H9 (cell line): ENCODE results near the gene LRSAM1. TPM values are rescaled to one million over a fixed set of nuclear protein-coding genes. Genes with fewer than 3 reads are reported as not detected.

Experiments
- DNase-seq: peaks from one replicate; pipeline ENCODE4 v3.0.0-alpha.2; 2017
- H2AFZ ChIP-seq: one replicate; pipeline ENCODE4 v1.6.1; 2013; ENCODE audit warnings: mild to moderate bottlenecking, low read length, control low read depth, moderate library complexity
- H2AK5ac ChIP-seq: 2 replicates; pipeline ENCODE4 v1.6.1; 2013; ENCODE audit warnings: low read length, control low read depth, mixed read lengths; ENCODE audit not compliant: insufficient read length
- H2BK120ac ChIP-seq: one replicate; pipeline ENCODE4 v1.6.1; 2013; ENCODE audit warnings: low read depth, mild to moderate bottlenecking, low read length, control low read depth, inconsistent platforms; ENCODE audit not compliant: poor library complexity, severe bottlenecking
- H2BK12ac ChIP-seq: 2 replicates; pipeline ENCODE4 v1.6.1; 2013; ENCODE audit warnings: low read length, control low read depth, mixed read lengths, low read depth; ENCODE audit not compliant: insufficient read length
- H2BK15ac ChIP-seq: 2 replicates; pipeline ENCODE4 v1.6.1; 2013; ENCODE audit warnings: low read depth, low read length, control low read depth
- H2BK20ac ChIP-seq: one replicate; pipeline ENCODE4 v1.6.1; 2013; ENCODE audit warnings: low read depth, mild to moderate bottlenecking, low read length, control low read depth, inconsistent platforms; ENCODE audit not compliant: poor library complexity, severe bottlenecking
- H2BK5ac ChIP-seq: 2 replicates; pipeline ENCODE4 v1.6.1; 2013; ENCODE audit warnings: low read length, control low read depth, mixed read lengths; ENCODE audit not compliant: insufficient read length
- H3K14ac ChIP-seq: 2 replicates; pipeline ENCODE4 v1.6.1; 2013; ENCODE audit warnings: low read length, control low read depth; ENCODE audit not compliant: insufficient read depth
- H3K18ac ChIP-seq: 2 replicates; pipeline ENCODE4 v1.6.1; 2013; ENCODE audit warnings: low read depth, mild to moderate bottlenecking, mixed read lengths, low read length, control low read depth; ENCODE audit not compliant: insufficient read length
- H3K23ac ChIP-seq: 2 replicates; pipeline ENCODE4 v1.6.1; 2013; ENCODE audit warnings: low read length, control low read depth, mixed read lengths, low read depth; ENCODE audit not compliant: insufficient read length
- H3K23me2 ChIP-seq: 2 replicates; pipeline ENCODE4 v1.6.1; 2013; ENCODE audit warnings: low read depth, mild to moderate bottlenecking, mixed read lengths, low read length, control low read depth; ENCODE audit not compliant: insufficient read length, poor library complexity, severe bottlenecking
- H3K27ac ChIP-seq: 2 replicates; pipeline ENCODE4 v1.5.1; 2013; ENCODE audit warnings: low read length, control low read depth, mixed read lengths, low read depth; ENCODE audit not compliant: insufficient read length
- H3K27me3 ChIP-seq: 2 replicates; pipeline ENCODE4 v1.6.1; 2013; ENCODE audit warnings: low read length, control low read depth, inconsistent platforms; ENCODE audit not compliant: insufficient read depth
- H3K4ac ChIP-seq: 2 replicates; pipeline ENCODE4 v1.6.1; 2013; ENCODE audit warnings: low read depth, mild to moderate bottlenecking, control low read depth, inconsistent platforms, low read length, moderate library complexity
- H3K4me1 ChIP-seq: 2 replicates; pipeline ENCODE4 v1.6.1; 2013; ENCODE audit warnings: low read length, control low read depth, inconsistent platforms; ENCODE audit not compliant: insufficient read depth
- H3K4me2 ChIP-seq: 2 replicates; pipeline ENCODE4 v1.6.1; 2013; ENCODE audit warnings: low read length, control low read depth, mixed read lengths; ENCODE audit not compliant: insufficient read length, insufficient read depth
- H3K56ac ChIP-seq: 2 replicates; pipeline ENCODE4 v1.6.1; 2013; ENCODE audit warnings: low read depth, mild to moderate bottlenecking, mixed read lengths, low read length, control low read depth; ENCODE audit not compliant: insufficient read length
- H3K79me1 ChIP-seq: 2 replicates; pipeline ENCODE4 v1.6.1; 2013; ENCODE audit warnings: low read depth, mild to moderate bottlenecking, moderate library complexity, low read length, control low read depth, inconsistent platforms; ENCODE audit not compliant: insufficient read depth, poor library complexity, severe bottlenecking
- H3K79me2 ChIP-seq: 2 replicates; pipeline ENCODE4 v1.6.1; 2013; ENCODE audit warnings: low read length, control low read depth, inconsistent platforms; ENCODE audit not compliant: insufficient read depth
- H3K9ac ChIP-seq: 2 replicates; pipeline ENCODE4 v1.6.1; 2013; ENCODE audit warnings: low read length, control low read depth, mixed read lengths; ENCODE audit not compliant: insufficient read length; ENCODE audit errors: extremely low read depth
- H3K9me3 ChIP-seq: one replicate; pipeline ENCODE4 v1.6.1; 2013; ENCODE audit warnings: low read depth, low read length, inconsistent platforms; ENCODE audit not compliant: control insufficient read depth
- H3T11ph ChIP-seq: one replicate; pipeline ENCODE4 v1.6.1; 2013; ENCODE audit warnings: mild to moderate bottlenecking, low read length, control low read depth, inconsistent platforms
- H4K20me1 ChIP-seq: one replicate; pipeline ENCODE4 v1.6.1; 2013; ENCODE audit not compliant: control insufficient read depth, insufficient read length, insufficient read depth
- H4K5ac ChIP-seq: 2 replicates; pipeline ENCODE4 v1.6.1; 2013; ENCODE audit warnings: low read depth, mild to moderate bottlenecking, mixed read lengths, low read length, control low read depth; ENCODE audit not compliant: insufficient read length
- H4K8ac ChIP-seq: replicated peaks from 2 replicates; pipeline ENCODE4 v1.6.1; 2013; ENCODE audit warnings: low read length, control low read depth, mixed read lengths, low read depth; ENCODE audit not compliant: insufficient read length
- H4K91ac ChIP-seq: 2 replicates; pipeline ENCODE4 v1.6.1; 2013; ENCODE audit warnings: low read depth, mild to moderate bottlenecking, moderate library complexity, mixed read lengths, low read length, control low read depth; ENCODE audit not compliant: insufficient read length
- H3K27ac Mint-ChIP-seq, 3 experiments: 2 replicates in 2 of 3; 3 replicates in 1 of 3; pipeline ENCODE4 v1.8.0; 2020 to 2021; ENCODE audit warnings: mixed read lengths in 3 of 3, mild to moderate bottlenecking in 1 of 3, moderate library complexity in 1 of 3
- H3K27me3 Mint-ChIP-seq: 2 replicates; pipeline ENCODE4 v1.8.0; 2021; ENCODE audit warnings: low read depth, mild to moderate bottlenecking, moderate library complexity, mixed read lengths
- H3K36me3 Mint-ChIP-seq, 3 experiments: 2 replicates in 2 of 3; 3 replicates in 1 of 3; pipeline ENCODE4 v1.8.0; 2020 to 2021; ENCODE audit warnings: low read depth in 3 of 3, mixed read lengths in 3 of 3; ENCODE audit not compliant: insufficient read depth in 1 of 3
- H3K4me1 Mint-ChIP-seq, 2 experiments: 2 replicates each; pipeline ENCODE4 v1.8.0; 2020; ENCODE audit warnings: mixed read lengths in 2 of 2
- H3K4me3 Mint-ChIP-seq, 2 experiments: 2 replicates in 1 of 2; 3 replicates in 1 of 2; pipeline ENCODE4 v1.8.0; 2020 to 2021; ENCODE audit warnings: mild to moderate bottlenecking in 2 of 2, mixed read lengths in 2 of 2, moderate library complexity in 1 of 2
- H3K9me3 Mint-ChIP-seq, 2 experiments: 2 replicates in 1 of 2; 3 replicates in 1 of 2; pipeline ENCODE4 v1.8.0; 2020; ENCODE audit warnings: mild to moderate bottlenecking in 2 of 2, mixed read lengths in 2 of 2, moderate library complexity in 1 of 2
- CTCF ChIP-seq: fragments of 200-600 bp; sonication (generic); conservative IDR thresholded peaks from 3 replicates; pipeline ENCODE4 v1.8.0; 2021; ENCODE audit warnings: antibody characterized with exemption, mild to moderate bottlenecking
- WGBS: extraction: QIAGEN DNeasy Blood & Tissue Kit; methylation state at CpG from one replicate; pipeline ENCODE4 v1.1.7; 2013; ENCODE audit warnings: missing lambda C conversion rate, low lambda C conversion rate, mixed read lengths; ENCODE audit not compliant: insufficient read length; ENCODE audit errors: extremely low coverage; 5-methylcytosine and 5-hydroxymethylcytosine counted together
- total RNA-seq: library from RNA; stranded (reverse); gene quantifications from 2 replicates; pipeline ENCODE4 v1.2.1, GENCODE V29; 2021

Gene LRSAM1
- total RNA-seq, 1 experiment from 2014 or later = 16.2 TPM

- Histone ChIP-seq H3K4ac (no peak overlapping the region), H3K23ac (no peak overlapping the region), H2BK120ac (no peak overlapping the region), H3K9me3 (no peaks in the 10 kb centered on the region), H3K23me2 (no peaks in the 10 kb centered on the region), H3K9ac (no peak overlapping the region), H2BK20ac (no peak overlapping the region), H2BK12ac (no peak overlapping the region), H3T11ph (no peak overlapping the region), H3K4me2 (no peak overlapping the region), H4K8ac (no peak overlapping the region), H4K91ac (no peak overlapping the region), H2AFZ (no peak overlapping the region), H4K5ac (no peak overlapping the region), H3K18ac (no peak overlapping the region), H3K27ac (no peak overlapping the region), H2AK5ac (no peak overlapping the region), H3K79me2 (no peaks in the 10 kb centered on the region), H2BK15ac (no peak overlapping the region), H4K20me1 (no peaks in the 10 kb centered on the region), H3K4me1 (no peaks in the 10 kb centered on the region), H3K79me1 (no peaks in the 10 kb centered on the region), H3K27me3 (no peaks in the 10 kb centered on the region), H3K56ac (no peak overlapping the region), H2BK5ac (no peak overlapping the region), H3K14ac (no peak overlapping the region)
- Mint-ChIP-seq H3K36me3 (peaks cover 5 to 23% (median 18%) of the 10 kb centered on the region in 3 experiments; a peak in 5 of 7 replicates), H3K27ac (0 out of 7 replicates have a peak overlapping the region, but pooled peaks of 1 of the 3 experiments have one; percentile 23), H3K27me3 (no peaks in the 10 kb centered on the region), H3K9me3 (no peaks in the 10 kb centered on the region), H3K4me3 (no peak overlapping the region), H3K4me1 (peaks cover 0 to 10% of the 10 kb centered on the region in 2 experiments; a peak in 2 of 4 replicates)
- TF ChIP-seq CTCF = no peak
- no peak for DNase-seq
- WGBS = no CpG with 5 or more reads among the region's 13 CpGs
Measured at GRCh38 chr9:127497656-127498290, 46.5 kb downstream of the LRSAM1 start.
